GM19351 (cell line): ENCODE results near the gene CKB.

Experiments
- ATAC-seq: cut with Tn5 transposase; IDR thresholded peaks from one replicate; pipeline ENCODE4 v1.9.1; 2021; ENCODE audit warnings: mild to moderate bottlenecking, moderate library complexity; ENCODE audit not compliant: unreplicated experiment

Gene CKB

GRCh38 chr14:103550451-103551337 is 28.1 kb upstream of the CKB start:
- ATAC-seq: no peak

GRCh38 chr14:103549361-103550311 is 27.0 kb upstream of the CKB start:
- ATAC-seq: no peak

GRCh38 chr14:103548463-103549351 is 26.1 kb upstream of the CKB start:
- ATAC-seq: no peak

- no peak for ATAC-seq
Measured at GRCh38 chr14:103547941-103548462, 25.4 kb upstream of the CKB start.

GRCh38 chr14:103547455-103547940 is 24.9 kb upstream of the CKB start:
- ATAC-seq: no peak

GRCh38 chr14:103546652-103547454 is 24.2 kb upstream of the CKB start:
- ATAC-seq: no peak

- ATAC-seq: no peak
Measured at GRCh38 chr14:103545915-103546651, 23.5 kb upstream of the CKB start.

- ATAC-seq: no peak
Measured at GRCh38 chr14:103545219-103545914, 22.7 kb upstream of the CKB start.

- ATAC-seq: no peak
Measured at GRCh38 chr14:103544388-103545218, 22.0 kb upstream of the CKB start.

GRCh38 chr14:103543721-103544387 is 21.2 kb upstream of the CKB start:
- no peak for ATAC-seq

- no peak for ATAC-seq
Measured at GRCh38 chr14:103543140-103543539, 20.5 kb upstream of the CKB start.

GRCh38 chr14:103542605-103543088 is 20.0 kb upstream of the CKB start:
- no peak for ATAC-seq

GRCh38 chr14:103541709-103542604 is 19.3 kb upstream of the CKB start:
- no peak for ATAC-seq

GRCh38 chr14:103540821-103541708 is 18.4 kb upstream of the CKB start:
- ATAC-seq: no peak
